ENCODE measurements around the gene PDLIM1.
"Not testable (repeated sequence)": the region's sequence is repeated elsewhere in the genome, so short reads cannot be mapped to it uniquely, and the experiment has no call there.

Gene PDLIM1

DNA sequence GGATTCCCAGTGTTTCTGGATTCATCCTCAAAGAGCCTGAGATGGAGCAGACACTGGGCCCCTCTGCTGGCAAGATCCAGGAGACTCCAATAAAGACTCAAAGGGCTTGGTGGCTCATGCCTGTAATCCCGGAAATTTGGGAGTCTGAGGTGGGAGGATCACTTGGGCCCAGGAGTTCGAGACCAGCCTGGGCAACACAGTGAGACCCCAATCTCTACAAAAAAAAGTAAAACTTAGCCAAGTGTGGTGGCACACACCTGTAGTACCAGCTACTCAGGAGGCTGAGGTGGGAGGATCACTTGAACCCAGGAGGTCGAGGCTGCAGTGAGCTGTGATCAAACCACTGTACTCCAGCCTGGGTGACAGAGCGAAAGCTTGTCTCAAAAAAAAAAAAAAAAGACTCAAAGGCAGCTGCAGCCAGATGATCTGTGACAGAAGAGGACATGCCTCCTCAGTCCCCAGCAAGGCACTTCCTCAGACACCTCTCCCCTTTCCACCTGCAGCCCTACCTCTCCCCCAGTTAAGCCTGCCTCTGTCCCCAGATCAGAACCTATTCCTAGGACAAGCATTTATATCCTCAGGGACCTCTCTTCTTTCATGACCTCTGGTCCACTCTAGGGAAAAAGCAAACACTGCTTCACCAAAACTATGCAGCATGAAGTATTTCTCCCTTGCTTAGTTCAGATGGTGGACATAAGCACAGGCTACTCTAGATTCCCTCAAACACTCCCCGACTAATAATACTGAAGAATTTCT lies 27.9 kb downstream of the PDLIM1 start:
- no peak for DNase-seq

GRCh38 chr10:95261926-95262325 lies 28.9 kb downstream of the PDLIM1 start:
- no peak for DNase-seq

DNA sequence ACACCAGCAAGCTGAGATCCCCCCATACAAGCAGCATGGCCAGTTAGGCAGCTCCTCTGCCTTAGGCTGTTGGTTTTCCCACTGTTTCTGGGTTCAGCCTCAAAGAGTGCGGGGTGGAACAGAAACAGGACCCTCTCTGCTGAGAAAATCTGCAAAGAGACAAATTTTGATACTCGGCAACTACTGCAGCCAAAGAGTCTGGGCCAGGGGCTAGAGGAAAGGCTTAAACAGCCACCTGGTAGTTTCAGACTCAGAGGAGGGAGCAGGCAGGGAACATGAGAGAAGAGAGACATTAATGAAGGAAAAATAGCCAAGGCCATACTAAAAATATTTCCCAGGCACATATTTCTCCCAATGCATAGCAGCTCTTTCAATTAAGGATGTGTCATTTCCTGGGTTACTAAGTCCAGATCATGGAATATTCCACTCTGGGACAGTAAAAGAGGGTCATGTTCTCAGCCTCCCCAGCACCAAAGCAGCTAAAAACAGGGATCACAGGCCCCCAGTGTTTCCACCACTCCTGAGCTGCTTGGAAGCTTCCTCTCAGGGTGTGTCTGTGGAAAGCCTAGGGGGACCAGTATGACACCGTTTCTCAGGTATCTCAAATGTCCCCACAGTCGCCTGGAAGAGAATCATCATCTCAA lies 29.8 kb downstream of the PDLIM1 start:
- no peak for DNase-seq

- DNase-seq: no peak
Measured at GRCh38 chr10:95260397-95260881, 30.4 kb downstream of the PDLIM1 start.

DNA sequence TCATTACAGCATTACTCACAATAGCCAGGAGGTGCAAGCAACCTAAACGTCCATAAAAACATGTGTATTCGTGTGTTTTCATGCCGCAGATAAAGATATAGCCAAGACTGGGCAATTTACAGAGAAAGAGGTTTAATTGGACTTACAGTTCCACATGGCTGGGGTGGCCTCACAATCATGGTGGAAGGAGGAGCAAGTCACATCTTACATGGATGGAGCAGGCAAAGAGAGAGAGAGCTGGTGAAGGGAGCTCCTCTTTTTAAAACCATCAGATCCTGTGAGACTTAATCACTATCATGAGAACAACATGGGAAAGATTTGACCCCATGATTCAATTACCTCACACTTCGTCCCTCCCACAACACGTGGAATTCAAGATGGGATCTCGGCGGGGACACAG lies 33.0 kb downstream of the PDLIM1 start:
- no peak for DNase-seq

DNA sequence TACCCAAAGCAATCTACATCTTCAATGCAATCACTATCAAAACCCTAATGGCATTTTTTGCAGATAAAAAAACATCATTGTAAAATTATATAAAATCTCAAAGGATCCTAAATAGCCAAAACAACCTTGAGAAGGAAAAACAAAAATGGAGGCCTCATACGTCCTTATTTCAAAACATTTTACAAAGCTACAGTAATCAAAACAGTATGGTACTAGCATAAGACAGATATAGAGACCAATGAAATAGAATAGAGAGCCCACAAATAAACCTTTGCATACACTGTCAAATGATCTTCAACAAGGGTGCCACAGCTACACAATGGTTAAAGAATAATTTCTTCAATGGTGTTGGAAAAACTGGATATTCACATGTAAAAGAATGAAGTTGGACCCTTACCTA lies 34.5 kb downstream of the PDLIM1 start:
- no peak for DNase-seq

- DNase-seq: no peak
Measured at GRCh38 chr10:95254629-95255028, 36.2 kb downstream of the PDLIM1 start.

GRCh38 chr10:95253686-95254085 lies 37.1 kb downstream of the PDLIM1 start:
- DNase-seq: no peak

GRCh38 chr10:95253007-95253406 lies 37.8 kb downstream of the PDLIM1 start:
- DNase-seq: no peak

GRCh38 chr10:95250856-95251255 lies 39.9 kb downstream of the PDLIM1 start:
- no peak for DNase-seq

GRCh38 chr10:95249467-95249866 lies 41.3 kb downstream of the PDLIM1 start:
- DNase-seq: no peak

DNA sequence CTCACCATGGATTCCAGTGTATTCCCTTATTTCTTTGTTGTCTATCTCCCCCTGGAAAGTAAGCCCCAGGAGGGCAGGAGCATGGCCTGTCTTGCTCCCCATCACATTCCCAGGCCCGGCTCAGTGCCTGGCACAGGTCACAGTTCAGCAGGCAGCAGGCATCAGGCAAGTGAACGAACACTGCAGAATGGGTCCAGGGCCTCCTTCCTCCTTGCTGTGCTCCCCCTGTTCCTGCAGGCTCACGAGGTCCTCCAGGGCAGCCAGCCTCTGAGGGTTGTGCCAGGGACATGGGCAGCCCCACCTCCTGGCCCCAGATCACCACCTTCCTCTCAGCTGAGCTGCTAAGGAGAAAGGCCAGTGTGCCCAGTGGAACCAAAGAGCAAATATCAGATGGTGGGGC lies 41.8 kb downstream of the PDLIM1 start:
- DNase-seq: no peak

GRCh38 chr10:95247881-95248583 lies 42.8 kb downstream of the PDLIM1 start:
- DNase-seq: no peak

DNA sequence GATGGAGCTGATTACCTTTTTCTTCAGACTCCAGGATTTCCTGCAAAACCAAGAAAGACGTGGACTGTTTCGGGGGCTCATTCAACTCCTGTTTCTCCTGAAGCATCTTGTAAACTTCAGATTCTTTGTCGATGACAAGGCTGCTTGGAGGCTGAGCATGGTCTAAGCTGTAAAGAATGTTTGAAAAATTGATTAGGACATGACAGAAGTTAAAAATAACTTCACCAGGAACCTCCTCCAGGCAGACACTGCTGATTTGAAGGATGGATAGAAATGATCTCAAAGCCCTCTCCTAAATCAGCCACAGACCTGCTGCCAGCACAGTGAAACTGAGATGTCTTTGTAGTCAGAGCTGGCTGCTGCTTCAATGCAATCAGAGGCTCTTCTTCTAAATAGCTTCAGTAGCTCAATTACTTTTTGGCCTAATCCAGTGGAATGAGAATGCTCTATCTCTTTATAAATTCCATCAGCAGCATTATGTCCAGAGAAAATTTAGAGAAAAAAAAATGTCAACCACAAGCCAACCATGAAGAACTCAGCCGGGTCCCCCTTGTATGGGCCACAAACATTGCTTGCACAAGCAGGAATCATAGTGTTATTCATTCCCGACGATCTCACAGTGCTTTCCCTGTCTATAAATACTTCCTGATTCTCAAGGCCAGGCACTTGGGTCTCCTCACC lies 43.5 kb downstream of the PDLIM1 start:
- DNase-seq: no peak

- peak; percentile 15 to 76 for DNase-seq
Measured at GRCh38 chr10:95246582-95247051, 44.2 kb downstream of the PDLIM1 start.

- DNase-seq: no peak
Measured at GRCh38 chr10:95245425-95246055, 45.3 kb downstream of the PDLIM1 start.

DNA sequence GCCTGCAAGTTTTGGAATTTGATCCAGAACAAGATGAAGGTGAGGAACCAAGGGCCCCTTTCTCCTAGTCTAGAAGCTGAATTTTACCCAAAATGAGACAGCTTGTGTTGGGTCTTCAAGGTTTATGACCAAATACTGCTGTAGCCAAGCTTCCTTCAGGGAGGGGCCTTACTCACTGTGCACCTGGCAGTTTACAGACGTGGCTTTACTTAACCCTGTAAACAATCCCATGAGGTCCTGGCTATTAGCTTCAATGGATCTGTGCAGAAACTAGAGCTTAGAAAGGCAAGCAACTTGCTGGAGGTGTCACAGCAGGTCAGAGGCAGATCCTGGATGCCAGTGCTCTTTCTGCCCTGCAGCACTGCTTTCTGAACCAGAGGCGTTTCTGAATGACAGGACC lies 46.7 kb downstream of the PDLIM1 start:
- DNase-seq: no peak

GRCh38 chr10:95243318-95243617 lies 47.5 kb downstream of the PDLIM1 start:
- DNase-seq: no peak

DNA sequence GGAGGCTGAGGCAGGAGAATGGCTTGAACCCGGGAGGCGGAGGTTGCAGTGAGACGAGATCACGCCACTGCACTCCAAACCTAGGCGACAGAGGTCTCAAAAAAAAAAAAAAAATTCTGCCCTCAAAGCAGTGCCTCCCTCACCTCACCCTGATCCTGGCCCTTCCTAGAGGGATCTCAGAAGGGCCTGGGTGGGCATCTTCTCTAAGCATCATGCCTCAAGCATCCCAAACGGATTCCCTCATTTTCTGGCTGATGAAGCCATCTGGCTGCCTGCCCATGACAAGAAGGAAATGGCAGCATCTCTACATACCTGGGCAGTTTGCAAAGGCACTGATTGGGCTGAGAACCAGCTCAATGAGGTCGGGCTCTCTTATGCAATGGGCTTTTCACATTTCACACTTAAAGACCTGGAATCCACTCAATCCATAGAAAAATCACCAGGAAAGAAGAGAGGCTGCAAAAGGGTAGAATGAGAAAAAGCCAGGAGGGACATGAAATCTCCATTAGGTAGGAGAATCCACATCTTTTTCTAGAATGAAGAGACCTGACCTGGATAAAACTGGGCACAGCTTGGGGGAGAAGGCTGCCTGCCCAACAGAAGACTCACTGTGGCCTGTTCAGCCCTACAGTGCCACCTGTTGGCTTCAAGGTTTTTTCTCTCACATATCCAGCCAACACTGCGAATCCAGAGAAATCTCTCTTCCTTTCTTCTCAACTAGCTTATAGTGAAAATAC lies 48.1 kb downstream of the PDLIM1 start:
- DNase-seq: peak in 1 of 2 experiments; percentile 56

DNA sequence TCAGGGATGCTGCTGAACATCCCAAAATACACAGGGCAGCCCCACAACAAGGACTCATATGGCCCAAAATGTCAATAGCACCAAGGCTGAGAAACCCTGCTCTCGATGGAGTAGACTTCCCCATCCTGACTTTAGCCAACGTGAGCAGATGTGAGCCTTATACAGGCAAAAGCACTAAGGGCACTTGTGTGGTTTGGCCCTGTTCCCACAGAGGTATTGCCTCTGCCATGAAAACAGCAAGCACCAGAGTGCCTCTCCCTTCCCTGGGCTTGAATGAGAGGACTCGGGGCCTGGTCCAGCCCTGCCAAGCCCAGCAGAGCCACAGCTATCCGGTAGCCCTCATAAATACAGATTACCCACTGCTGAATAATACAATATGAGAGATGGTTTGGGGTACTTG lies 49.3 kb downstream of the PDLIM1 start:
- no peak for DNase-seq

GRCh38 chr10:95240811-95241210 lies 50.0 kb downstream of the PDLIM1 start:
- no peak for DNase-seq

- DNase-seq: not testable (repeated sequence)
Measured at GRCh38 chr10:95240096-95240495, 50.7 kb downstream of the PDLIM1 start.
